ENCODE data around the gene CACNA1C. TPM values are rescaled to one million over a fixed set of nuclear protein-coding genes. Genes with fewer than 3 reads are reported as not detected.

The CACNA1C gene
- total and polyA plus RNA-seq, 10 of the 15 experiments (the other 5 are each of a cell fraction or from before 2014, with no cell fraction given), result under 0.01 to 0.15 (median 0.09) TPM; not detected in 5

DNA sequence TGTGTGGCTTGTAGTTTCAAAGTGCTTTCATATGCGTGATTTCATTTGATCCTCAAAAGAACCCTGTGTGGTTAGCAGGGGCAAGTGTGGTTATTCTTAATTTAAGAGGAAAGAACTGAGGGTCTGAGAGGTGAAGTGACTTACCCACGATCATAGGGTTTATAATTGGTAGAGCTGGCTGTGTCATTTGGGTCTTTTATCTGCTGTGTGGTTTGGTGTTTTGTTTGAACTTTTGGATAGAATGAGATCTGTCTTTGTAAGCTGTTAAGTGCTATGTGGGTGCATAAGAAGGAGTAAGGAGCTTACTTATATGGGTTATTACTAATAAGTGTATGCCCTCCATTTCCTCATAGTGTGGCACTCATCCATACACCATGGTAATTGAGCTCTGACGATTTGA lies 190.0 kb downstream of the CACNA1C start (continued):
- TF ChIP-seq USF1 (IDR thresholded peaks at IDR 0.05; ENCODE audit: borderline replicate concordance, extremely low read length, insufficient read depth, low read depth, low read length) (no peak), FOS (IDR thresholded peaks at IDR 0.05; ENCODE audit: borderline replicate concordance, extremely low read depth, insufficient read length) (no peak), SMC3 (IDR thresholded peaks at IDR 0.05; ENCODE audit: borderline replicate concordance, low read length) (no peak), SREBF2 (IDR thresholded peaks at IDR 0.05; ENCODE audit: low read length) (no peak), MEF2B (IDR thresholded peaks at IDR 0.05; ENCODE audit: partially characterized antibody, poor library complexity, severe bottlenecking) (no peak)

DNA sequence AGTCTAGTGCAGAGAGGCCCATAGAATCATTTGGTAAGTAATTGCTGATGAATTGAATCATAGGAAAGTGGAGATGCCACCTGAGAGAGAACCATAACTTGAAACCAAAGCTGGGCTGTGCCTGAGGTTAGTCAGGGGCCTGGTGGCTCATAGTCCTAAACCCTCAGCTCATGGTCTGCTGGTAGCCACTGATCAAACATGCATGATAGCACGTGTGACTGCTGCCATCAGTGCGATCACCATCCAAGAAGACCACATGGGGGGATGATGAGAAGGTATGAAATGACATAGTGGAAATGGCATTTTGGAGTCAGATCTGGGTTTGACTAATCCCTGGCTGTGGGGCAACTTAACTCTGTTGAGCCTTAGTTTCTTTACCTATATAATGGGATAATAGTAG lies 190.5 kb downstream of the CACNA1C start:
- POLR2A ChIA-PET, result no interaction called here
- TF ChIP-seq TCF12 (IDR thresholded peaks at IDR 0.05; ENCODE audit: low read depth, low read length), result no peak
- TF ChIP-seq EZH2 (IDR thresholded peaks at IDR 0.05; ENCODE audit: borderline replicate concordance, control insufficient read depth, low read depth, low read length), result no peak
- RAD21 ChIA-PET (ENCODE audit: unreplicated experiment), result interaction anchor here (0.8 kb wide), 1 partner anchor 45 kb away, joined by 3 read pairs; no protein-coding TSS in a partner anchor
- Histone ChIP-seq H3K4me3 (no peak overlapping the region), H3K27ac (ENCODE audit: control insufficient read depth, insufficient read depth) (no peak overlapping the region), H3K9me3 (replicated peaks; ENCODE audit: control insufficient read depth, insufficient read depth, low read length) (no peaks in the 10 kb centered on the region), H3K4me1 (ENCODE audit: control insufficient read depth, insufficient read depth, low read length) (peaks cover 14% of the 10 kb centered on the region), H3K36me3 (ENCODE audit: control insufficient read depth in 2 of 2, insufficient read depth in 2 of 2, low read length in 1 of 2) (no peaks in the 10 kb centered on the region), H3K79me2 (ENCODE audit: control insufficient read depth, insufficient read depth, low read length) (no peaks in the 10 kb centered on the region), H3K4me2 (ENCODE audit: control insufficient read depth, insufficient read depth) (no peak overlapping the region), H2AFZ (ENCODE audit: control insufficient read depth, low read depth, low read length) (no peak overlapping the region), H3K27me3 (replicated peaks in 1 of 2; ENCODE audit: control insufficient read depth in 2 of 2, insufficient read depth in 2 of 2, low read length in 1 of 2) (no peaks in the 10 kb centered on the region), H3K9ac (ENCODE audit: control insufficient read depth, insufficient read depth, low read length) (no peak overlapping the region), H4K20me1 (ENCODE audit: control insufficient read depth, insufficient read depth) (no peaks in the 10 kb centered on the region)
- intact Hi-C loops (cut with micrococcal nuclease; ENCODE audit: unreplicated experiment), result no loop called here
- in situ Hi-C loops (cut with MboI), result no loop called here
- ATAC-seq (peak; percentile 54), DNase-seq (ENCODE audit: low read depth, low spot score) (no peak), FAIRE-seq (no peak)
- 0% methylated on average over 2 of the region's 2 CpGs for WGBS (ENCODE audit: insufficient coverage, insufficient replicate concordance, low lambda C conversion rate, missing lambda C conversion rate)
- BruUV-seq (replicated peaks), result no TSS peak
- SMC1A ChIA-PET (ENCODE audit: uncharacterized antibody, unreplicated experiment), result interaction anchor here (1.2 kb wide), 1 partner anchor 16 kb away, joined by 3 read pairs; no protein-coding TSS in a partner anchor
- CTCF ChIA-PET, result interaction anchor here (1.3 kb wide), 1 partner anchor 45 kb away, joined by 3 read pairs; no protein-coding TSS in a partner anchor

All from GM12878 (cell line).